K562 (cell line): ENCODE data around the gene ATP2A1.

Experiments
- ARID2 ChIP-seq: fragments of 450-650 bp; IDR thresholded peaks from 2 replicates; pipeline ENCODE4 v1.6.1; 2017; ENCODE audit warnings: antibody characterized with exemption, mild to moderate bottlenecking
- CTCF ChIP-seq, 3 experiments: IDR thresholded peaks in 2 of 3; conservative IDR thresholded peaks in 1 of 3; 2 replicates each; pipeline ENCODE4 v1.5.1; 2011 to 2012; ENCODE audit warnings: low read length in 3 of 3, mild to moderate bottlenecking in 3 of 3, control low read depth in 2 of 3, improper control_type of control experiment in 1 of 3, inconsistent platforms in 1 of 3, low read depth in 1 of 3, mixed read lengths in 1 of 3, moderate library complexity in 1 of 3; ENCODE audit not compliant: insufficient read depth in 2 of 3
- GTF2B ChIP-seq: IDR thresholded peaks from 2 replicates; pipeline ENCODE4 v1.6.1; 2011; ENCODE audit not compliant: insufficient read length; ENCODE audit errors: extremely low read depth
- MAFK ChIP-seq: IDR thresholded peaks from 2 replicates; pipeline ENCODE4 v1.6.1; 2011; ENCODE audit warnings: low read length, improper control_type of control experiment
- MXI1 ChIP-seq: IDR thresholded peaks from 2 replicates; pipeline ENCODE4 v1.6.1; 2011; ENCODE audit warnings: low read depth, mild to moderate bottlenecking, improper control_type of control experiment, low read length
- RAD51 ChIP-seq: fragments of 450-650 bp; IDR thresholded peaks from 2 replicates; pipeline ENCODE4 v1.7.1; 2016; ENCODE audit warnings: low read depth, mild to moderate bottlenecking, borderline replicate concordance
- SMAD3 ChIP-seq: fragments of 450-650 bp; formaldehyde crosslinking; conservative IDR thresholded peaks from 2 replicates; pipeline ENCODE4 v1.4.0; 2020; ENCODE audit warnings: mild to moderate bottlenecking
- ZBTB26 ChIP-seq: fragments of 450-650 bp; formaldehyde crosslinking; IDR thresholded peaks from 2 replicates; pipeline ENCODE4 v1.4.0; 2022; ENCODE audit warnings: missing genetic modification characterization
- ZNF146 ChIP-seq: IDR thresholded peaks from one replicate; pipeline ENCODE4 v1.6.1; 2018; ENCODE audit warnings: missing compliant biosample characterization; ENCODE audit not compliant: unreplicated experiment
- ZNF175 ChIP-seq: fragments of 200-800 bp; sonication (Bioruptor generic); IDR thresholded peaks from 2 replicates; pipeline ENCODE4 v1.6.1; 2016; ENCODE audit warnings: low read depth, mild to moderate bottlenecking, missing genetic modification characterization, missing compliant biosample characterization

- TF ChIP-seq GTF2B (no peak), RAD51 (no peak), SMAD3 (CRISPR knock-in tag) (no peak), CTCF (IDR thresholded peaks at IDR 0.05 in 2 of 3, conservative IDR thresholded peaks at IDR 0.05 in 1 of 3; ENCODE audit: insufficient read depth in 2 of 3, low read depth in 1 of 3, low read length in 3 of 3) (no peak), ARID2 (no peak), MAFK (no peak), ZBTB26 (CRISPR knock-in tag) (no peak), MXI1 (no peak), ZNF175 (no peak), ZNF146 (CRISPR knock-in tag) (no peak)
These were observed 33.9 kb upstream of the ATP2A1 start for GRCh38 chr16:28844226-28844885.
